ENCODE data around the gene STK32B. TPM values are rescaled to one million over a fixed set of nuclear protein-coding genes. Genes with fewer than 3 reads are reported as not detected.

Gene STK32B
- total and polyA plus RNA-seq, 9 of the 15 experiments (the other 6 are each of a cell fraction or from before 2014, with no cell fraction given) = 0.03 to 0.20 (median 0.07) TPM; not detected in 2

GRCh38 chr4:5527211-5527610, 475.9 kb downstream of the STK32B start:
- DNase-seq (ENCODE audit: extremely low read depth in 1 of 4, low spot score in 3 of 4) (no peak), ATAC-seq (no peak), FAIRE-seq (no peak)
- ChIA-PET POLR2A (no interaction called here), CTCF (ENCODE audit: low intra/inter-chr PET ratio) (no interaction called here)
- H3K9me3 ChIP-seq (replicated peaks; ENCODE audit: control insufficient read depth, insufficient read depth, low read depth, low read length) = no peaks in the 10 kb centered on the region
- no peaks in the 10 kb centered on the region for H3K4me1 ChIP-seq (replicated peaks in 1 of 2; ENCODE audit: control insufficient read depth in 2 of 2, insufficient read depth in 2 of 2, low read length in 2 of 2)
- BruUV-seq (replicated peaks) = no TSS peak
- no peak overlapping the region for H3K4me2 ChIP-seq (ENCODE audit: insufficient read depth, low read length)
- in situ Hi-C loops (cut with MboI) (no loop called here), intact Hi-C loops (cut with micrococcal nuclease) (no loop called here)
- TF ChIP-seq HDAC1 (IDR thresholded peaks at IDR 0.05) (no peak), FOXA1 (IDR thresholded peaks at IDR 0.05; ENCODE audit: borderline replicate concordance) (no peak), CREM (IDR thresholded peaks at IDR 0.05; ENCODE audit: low read depth) (no peak), MCM2 (IDR thresholded peaks at IDR 0.05; ENCODE audit: low read depth) (no peak), RFX1 (IDR thresholded peaks at IDR 0.05) (no peak), RB1 (IDR thresholded peaks at IDR 0.05; ENCODE audit: low read depth) (no peak), BRD4 (IDR thresholded peaks at IDR 0.05) (no peak), ZNF589 (CRISPR knock-in tag; IDR thresholded peaks at IDR 0.05; ENCODE audit: low read depth) (no peak), IRF2 (CRISPR knock-in tag; IDR thresholded peaks at IDR 0.05) (no peak), CBFB (CRISPR knock-in tag; IDR thresholded peaks at IDR 0.05) (no peak), DMBX1 (CRISPR knock-in tag; IDR thresholded peaks at IDR 0.05; ENCODE audit: borderline replicate concordance) (no peak), PCBP1 (IDR thresholded peaks at IDR 0.05; ENCODE audit: low read depth, low read length, poor library complexity, severe bottlenecking) (no peak)
- H3K79me2 ChIP-seq (ENCODE audit: control insufficient read depth, insufficient read depth, low read length) = no peaks in the 10 kb centered on the region
- H2AFZ ChIP-seq (ENCODE audit: low read depth, low read length) = no peak overlapping the region
- H3K9ac ChIP-seq (ENCODE audit: insufficient read depth in 1 of 2, low read depth in 2 of 2, low read length in 2 of 2) = no peak overlapping the region
- no peaks in the 10 kb centered on the region for H3K9me1 ChIP-seq (ENCODE audit: control insufficient read depth, insufficient read depth, low read length)
- 0 out of 5 replicates have a peak, but pooled peaks cover 0 to 3% of the 10 kb centered on the region in 2 experiments for H3K27me3 ChIP-seq (ENCODE audit: control insufficient read depth in 2 of 2, insufficient read depth in 2 of 2, low read length in 2 of 2)
- H4K20me1 ChIP-seq (replicated peaks; ENCODE audit: control insufficient read depth, insufficient read depth, low read length) = no peaks in the 10 kb centered on the region
- no peak overlapping the region for H3K4me3 ChIP-seq
- H3K36me3 ChIP-seq (ENCODE audit: control insufficient read depth, insufficient read depth, low read length) = no peaks in the 10 kb centered on the region
- no peak overlapping the region for H3K27ac ChIP-seq (ENCODE audit: extremely low read depth, low read depth, low read length)
- WGBS (ENCODE audit: insufficient coverage, low coverage, missing lambda C conversion rate) = 0% methylated on average over 3 of the region's 3 CpGs
